Stimulated activated CD4-positive, alpha-beta T cell treated with anti-CD3 and anti-CD28 coated beads, Interleukin-4, amount 100 ng/mL, for 4 hours (primary cell): Measurements from ENCODE around the gene IQCK.

Source experiments
- DNase-seq, 2 experiments: peaks; one replicate each; pipeline ENCODE4 v3.0.0-alpha.2; 2020

IQCK gene

DNA sequence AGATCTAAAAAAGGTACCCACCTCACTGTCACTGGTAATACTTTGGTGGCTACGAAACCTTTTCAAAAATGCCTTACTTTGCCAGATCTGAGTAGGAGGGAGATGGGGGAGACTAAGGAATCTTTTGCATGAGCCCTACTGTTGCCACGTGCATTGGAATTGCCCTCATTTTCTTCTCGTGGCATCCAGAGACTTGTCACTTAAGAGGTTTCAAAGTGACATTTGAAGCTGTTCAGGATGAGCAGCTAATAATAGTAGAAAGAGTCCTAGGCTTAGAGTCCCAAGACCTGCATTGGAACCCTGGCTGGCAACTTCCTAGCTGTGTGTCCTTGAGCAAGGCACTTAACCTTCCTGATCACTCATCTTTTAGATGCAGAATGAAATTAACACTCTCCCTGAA is 123.1 kb downstream of the IQCK start:
- no peak for DNase-seq

- no peak for DNase-seq
Observed at GRCh38 chr16:19842426-19843157, 124.5 kb downstream of the IQCK start.

- no peak for DNase-seq
Observed at GRCh38 chr16:19843371-19843770, 125.3 kb downstream of the IQCK start.

- DNase-seq = no peak
Observed at GRCh38 chr16:19844945-19845641, 127.0 kb downstream of the IQCK start.

DNA sequence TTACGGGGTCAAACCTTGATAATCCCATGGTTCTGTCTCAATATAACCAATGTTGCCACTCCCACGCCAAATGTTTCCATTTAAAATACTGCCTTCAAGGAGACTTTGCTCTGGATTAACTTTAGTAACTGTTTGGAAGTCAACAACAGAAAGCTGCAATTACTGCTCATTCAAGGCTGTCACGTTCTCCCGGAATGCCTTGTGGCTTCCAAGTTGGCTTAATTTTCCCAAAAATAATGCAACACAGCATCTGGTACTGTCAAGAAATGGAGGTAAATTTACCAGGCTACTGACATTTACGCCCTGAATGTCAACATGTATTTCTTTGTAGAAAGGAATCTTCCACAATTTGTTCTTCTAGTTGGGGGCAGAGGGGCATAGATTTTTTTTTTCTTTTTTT is 128.4 kb downstream of the IQCK start:
- DNase-seq = no peak

- DNase-seq = no peak
Observed at GRCh38 chr16:19848756-19849155, 130.7 kb downstream of the IQCK start.

GRCh38 chr16:19850131-19850817 is 132.2 kb downstream of the IQCK start:
- DNase-seq = no peak

DNA sequence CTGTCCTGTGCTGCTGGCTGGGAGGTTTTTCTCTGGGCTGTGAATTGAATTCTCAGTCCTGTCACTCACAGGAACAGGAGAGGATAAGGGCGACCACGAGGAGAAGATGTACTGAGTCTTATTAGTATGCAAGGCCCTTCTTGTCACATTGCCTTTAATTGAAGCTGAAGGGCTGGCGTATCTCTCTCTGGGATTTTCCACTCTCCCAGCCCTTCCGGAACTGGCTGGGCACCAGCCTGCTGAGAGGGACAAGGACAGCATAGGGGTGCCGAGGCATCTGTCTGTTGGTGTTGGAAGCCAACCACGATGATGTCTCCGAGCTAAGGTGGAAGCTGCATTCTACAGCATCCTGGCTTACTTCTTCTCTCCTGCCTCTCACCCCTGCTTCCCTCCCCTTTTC is 133.4 kb downstream of the IQCK start:
- no peak for DNase-seq

GRCh38 chr16:19853132-19853741 is 135.2 kb downstream of the IQCK start:
- DNase-seq = no peak

GRCh38 chr16:19853742-19854542 is 135.9 kb downstream of the IQCK start:
- no peak for DNase-seq

GRCh38 chr16:19854543-19854876 is 136.4 kb downstream of the IQCK start:
- no peak for DNase-seq

GRCh38 chr16:19856120-19856519 is 138.0 kb downstream of the IQCK start:
- no peak for DNase-seq

GRCh38 chr16:19857593-19858339 is 139.7 kb downstream of the IQCK start:
- DNase-seq = no peak

DNA sequence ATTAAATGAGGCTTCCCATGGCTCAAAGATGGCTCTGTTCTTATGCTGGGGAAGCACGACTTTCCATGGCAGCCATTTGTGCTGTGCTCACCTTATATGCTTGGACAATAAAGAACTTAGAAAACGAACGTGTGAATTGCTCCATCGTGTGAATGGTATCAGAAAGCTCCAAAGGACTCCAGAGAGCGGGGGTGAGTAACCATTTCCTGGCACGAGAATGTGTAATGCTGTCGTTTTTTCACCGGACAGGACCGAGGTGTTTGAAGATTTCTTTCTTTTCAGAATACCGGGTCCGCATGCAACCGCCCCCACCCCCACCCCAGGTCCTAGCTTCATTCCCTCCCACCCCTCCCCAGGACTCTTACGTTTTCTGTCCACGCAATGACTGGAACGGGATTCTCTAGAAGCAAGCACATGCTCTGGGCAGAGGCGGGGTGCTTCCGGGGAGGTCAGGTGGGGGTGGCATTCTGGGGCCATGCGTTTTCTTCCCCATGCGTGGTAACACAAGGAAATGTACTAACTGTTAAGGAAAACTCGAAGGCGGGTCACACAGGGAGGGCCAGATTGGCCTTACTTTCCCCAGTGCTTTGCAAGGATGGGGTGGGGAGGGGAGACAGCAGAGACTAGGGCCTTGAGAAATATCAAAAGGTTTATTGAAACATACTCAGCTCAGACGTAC is 140.4 kb downstream of the IQCK start:
- no peak for DNase-seq

- DNase-seq = no peak
Observed at GRCh38 chr16:19859166-19859565, 141.1 kb downstream of the IQCK start.

GRCh38 chr16:19859603-19860002 is 141.5 kb downstream of the IQCK start:
- DNase-seq = no peak

GRCh38 chr16:19860166-19861041 is 142.3 kb downstream of the IQCK start:
- no peak for DNase-seq

- DNase-seq = no peak
Observed at GRCh38 chr16:19861133-19861532, 143.1 kb downstream of the IQCK start.

GRCh38 chr16:19861811-19862327 is 143.8 kb downstream of the IQCK start:
- no peak for DNase-seq

DNA sequence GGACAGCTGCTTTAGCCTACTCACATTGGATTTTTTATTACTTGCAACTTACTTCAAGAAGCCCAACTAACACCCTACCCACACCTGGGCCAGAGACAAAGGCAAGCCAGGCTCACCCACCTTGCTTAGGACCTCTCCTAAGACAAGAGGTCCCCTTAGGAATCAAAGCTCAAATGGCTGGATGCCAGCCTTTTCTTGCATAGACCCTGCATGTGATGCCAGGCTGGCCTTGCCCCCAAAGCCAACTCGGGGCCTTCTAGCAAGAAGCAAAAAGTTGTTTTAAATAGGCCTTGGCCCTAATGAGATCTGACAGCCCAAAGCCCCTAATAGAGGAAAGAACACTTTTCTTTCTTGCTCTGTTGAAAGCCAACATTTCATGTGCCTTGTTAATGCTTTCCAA is 145.9 kb downstream of the IQCK start:
- no peak for DNase-seq
